ENCODE results near the gene KLF3. TPM values are rescaled to one million over a fixed set of nuclear protein-coding genes. Genes with fewer than 3 reads are reported as not detected.

Gene KLF3
- total RNA-seq, 1 donor from 2014 or later = 16.5 TPM

- intact Hi-C loops (cut with micrococcal nuclease) = loop anchor here (5.0 kb wide), 1 partner anchor 557 kb away; no protein-coding TSS in a partner anchor
- H3K4me3 ChIP-seq = no peak overlapping the region
- DNase-seq = no peak
- TF ChIP-seq, protein P1, sequence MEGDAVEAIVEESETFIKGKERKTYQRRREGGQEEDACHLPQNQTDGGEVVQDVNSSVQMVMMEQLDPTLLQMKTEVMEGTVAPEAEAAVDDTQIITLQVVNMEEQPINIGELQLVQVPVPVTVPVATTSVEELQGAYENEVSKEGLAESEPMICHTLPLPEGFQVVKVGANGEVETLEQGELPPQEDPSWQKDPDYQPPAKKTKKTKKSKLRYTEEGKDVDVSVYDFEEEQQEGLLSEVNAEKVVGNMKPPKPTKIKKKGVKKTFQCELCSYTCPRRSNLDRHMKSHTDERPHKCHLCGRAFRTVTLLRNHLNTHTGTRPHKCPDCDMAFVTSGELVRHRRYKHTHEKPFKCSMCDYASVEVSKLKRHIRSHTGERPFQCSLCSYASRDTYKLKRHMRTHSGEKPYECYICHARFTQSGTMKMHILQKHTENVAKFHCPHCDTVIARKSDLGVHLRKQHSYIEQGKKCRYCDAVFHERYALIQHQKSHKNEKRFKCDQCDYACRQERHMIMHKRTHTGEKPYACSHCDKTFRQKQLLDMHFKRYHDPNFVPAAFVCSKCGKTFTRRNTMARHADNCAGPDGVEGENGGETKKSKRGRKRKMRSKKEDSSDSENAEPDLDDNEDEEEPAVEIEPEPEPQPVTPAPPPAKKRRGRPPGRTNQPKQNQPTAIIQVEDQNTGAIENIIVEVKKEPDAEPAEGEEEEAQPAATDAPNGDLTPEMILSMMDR (IDR thresholded peaks at IDR 0.05; ENCODE audit: borderline replicate concordance) = no peak
- peaks cover 8% of the 10 kb centered on the region for H3K4me1 ChIP-seq
- no peaks in the 10 kb centered on the region for H3K36me3 ChIP-seq
- no peaks in the 10 kb centered on the region for H3K9me3 ChIP-seq (replicated peaks)
- H3K27me3 ChIP-seq (ENCODE audit: low read depth) = no peaks in the 10 kb centered on the region
- no peak overlapping the region for H3K27ac ChIP-seq (replicated peaks)
These were observed 70.4 kb downstream of the KLF3 start for GRCh38 chr4:38734446-38734845.

GRCh38 chr4:38734911-38735310 lies 70.9 kb downstream of the KLF3 start:
- Histone ChIP-seq H3K36me3 (no peaks in the 10 kb centered on the region), H3K9me3 (replicated peaks) (no peaks in the 10 kb centered on the region), H3K4me1 (peaks cover 8% of the 10 kb centered on the region), H3K27me3 (ENCODE audit: low read depth) (no peaks in the 10 kb centered on the region), H3K4me3 (no peak overlapping the region), H3K27ac (replicated peaks) (no peak overlapping the region)
- TF ChIP-seq, protein P1 (IDR thresholded peaks at IDR 0.05; ENCODE audit: borderline replicate concordance) = no peak
- no peak for DNase-seq
- intact Hi-C loops (cut with micrococcal nuclease) = loop anchor here (5.0 kb wide), 1 partner anchor 558 kb away; no protein-coding TSS in a partner anchor

- DNase-seq = no peak
- Histone ChIP-seq H3K27ac (replicated peaks) (no peak overlapping the region), H3K4me3 (no peak overlapping the region), H3K27me3 (ENCODE audit: low read depth) (no peaks in the 10 kb centered on the region), H3K4me1 (peaks cover 5% of the 10 kb centered on the region), H3K9me3 (replicated peaks) (no peaks in the 10 kb centered on the region), H3K36me3 (no peaks in the 10 kb centered on the region)
- TF ChIP-seq, protein P1 (IDR thresholded peaks at IDR 0.05; ENCODE audit: borderline replicate concordance) = no peak
- intact Hi-C loops (cut with micrococcal nuclease) = no loop called here
These were observed 71.9 kb downstream of the KLF3 start for GRCh38 chr4:38735870-38736269.

GRCh38 chr4:38738940-38739803 lies 75.2 kb downstream of the KLF3 start:
- Histone ChIP-seq H3K36me3 (no peaks in the 10 kb centered on the region), H3K27me3 (ENCODE audit: low read depth) (no peaks in the 10 kb centered on the region), H3K4me3 (no peak overlapping the region), H3K9me3 (replicated peaks) (no peaks in the 10 kb centered on the region), H3K27ac (replicated peaks) (no peak overlapping the region), H3K4me1 (no peaks in the 10 kb centered on the region)
- no peak for DNase-seq
- TF ChIP-seq, protein P1 (IDR thresholded peaks at IDR 0.05; ENCODE audit: borderline replicate concordance) = no peak
- intact Hi-C loops (cut with micrococcal nuclease) = no loop called here

GRCh38 chr4:38740303-38740702 lies 76.3 kb downstream of the KLF3 start:
- H3K36me3 ChIP-seq = no peaks in the 10 kb centered on the region
- no peaks in the 10 kb centered on the region for H3K27me3 ChIP-seq (ENCODE audit: low read depth)
- H3K27ac ChIP-seq (replicated peaks) = no peak overlapping the region
- H3K9me3 ChIP-seq (replicated peaks) = no peaks in the 10 kb centered on the region
- intact Hi-C loops (cut with micrococcal nuclease) = no loop called here
- DNase-seq = no peak
- TF ChIP-seq, protein P1 (IDR thresholded peaks at IDR 0.05; ENCODE audit: borderline replicate concordance) = no peak
- H3K4me1 ChIP-seq = no peaks in the 10 kb centered on the region
- no peak overlapping the region for H3K4me3 ChIP-seq

Data from left ventricle myocardium inferior (tissue), 1 donor.